Adrenal gland (tissue), 5 donors: ENCODE data around the gene XK.

Experiments
- POLR2A ChIP-seq, 2 donors: fragments of 450-650 bp; IDR thresholded peaks; one replicate each; pipeline ENCODE4 v1.6.1; 2017; ENCODE audit warnings: antibody characterized with exemption in 2 of 2, mild to moderate bottlenecking in 2 of 2, moderate library complexity in 1 of 2
- TF ChIP-seq, protein P1 (sequence below), 6 experiments: fragments of 450-650 bp in 4 of 6; fragments of 200-600 bp in 2 of 6; sonication (generic) in 1 of 6; IDR thresholded peaks; 1 replicate in 5 of 6; 2 replicates in 1 of 6; pipeline versions ENCODE4 v1.5.1 to v1.8.0; 2016 to 2021; ENCODE audit warnings: antibody characterized with exemption in 6 of 6, mild to moderate bottlenecking in 2 of 6, moderate library complexity in 1 of 6
- donor health status: DM: no; HTN: no; CAD: no.

DNA sequence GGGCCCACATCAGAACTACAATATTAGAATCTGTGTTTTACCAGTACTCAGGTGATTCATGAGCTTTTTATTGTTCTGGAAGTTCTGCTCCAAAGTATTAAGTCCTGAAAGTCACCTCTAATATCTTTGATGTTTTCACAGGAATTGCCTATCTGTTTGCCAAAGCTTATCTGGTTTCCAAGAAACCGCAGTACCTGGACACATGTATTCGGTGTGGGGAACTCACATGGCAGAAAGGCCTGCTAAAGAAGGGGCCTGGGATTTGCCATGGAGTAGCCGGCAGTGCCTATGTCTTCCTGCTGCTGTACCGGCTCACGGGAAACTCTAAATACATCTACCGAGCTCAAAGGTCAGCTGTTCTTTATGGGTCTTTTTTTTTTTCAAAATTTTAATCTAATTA, 18.4 kb upstream of the XK start:
- TF ChIP-seq, protein P1, sequence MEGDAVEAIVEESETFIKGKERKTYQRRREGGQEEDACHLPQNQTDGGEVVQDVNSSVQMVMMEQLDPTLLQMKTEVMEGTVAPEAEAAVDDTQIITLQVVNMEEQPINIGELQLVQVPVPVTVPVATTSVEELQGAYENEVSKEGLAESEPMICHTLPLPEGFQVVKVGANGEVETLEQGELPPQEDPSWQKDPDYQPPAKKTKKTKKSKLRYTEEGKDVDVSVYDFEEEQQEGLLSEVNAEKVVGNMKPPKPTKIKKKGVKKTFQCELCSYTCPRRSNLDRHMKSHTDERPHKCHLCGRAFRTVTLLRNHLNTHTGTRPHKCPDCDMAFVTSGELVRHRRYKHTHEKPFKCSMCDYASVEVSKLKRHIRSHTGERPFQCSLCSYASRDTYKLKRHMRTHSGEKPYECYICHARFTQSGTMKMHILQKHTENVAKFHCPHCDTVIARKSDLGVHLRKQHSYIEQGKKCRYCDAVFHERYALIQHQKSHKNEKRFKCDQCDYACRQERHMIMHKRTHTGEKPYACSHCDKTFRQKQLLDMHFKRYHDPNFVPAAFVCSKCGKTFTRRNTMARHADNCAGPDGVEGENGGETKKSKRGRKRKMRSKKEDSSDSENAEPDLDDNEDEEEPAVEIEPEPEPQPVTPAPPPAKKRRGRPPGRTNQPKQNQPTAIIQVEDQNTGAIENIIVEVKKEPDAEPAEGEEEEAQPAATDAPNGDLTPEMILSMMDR (IDR thresholded peaks at IDR 0.05): no peak
- no peak for TF ChIP-seq POLR2A (IDR thresholded peaks at IDR 0.05)
